Measurements from ENCODE around the gene ZNF318. TPM values are rescaled to one million over a fixed set of nuclear protein-coding genes. Genes with fewer than 3 reads are reported as not detected.
A peak's percentile ranks its signal among the peaks of the same experiment; 100 is the strongest.

ZNF318 gene
- total and polyA plus RNA-seq, 11 donors = 7.3 to 15.7 (median 13.9) TPM

DNA sequence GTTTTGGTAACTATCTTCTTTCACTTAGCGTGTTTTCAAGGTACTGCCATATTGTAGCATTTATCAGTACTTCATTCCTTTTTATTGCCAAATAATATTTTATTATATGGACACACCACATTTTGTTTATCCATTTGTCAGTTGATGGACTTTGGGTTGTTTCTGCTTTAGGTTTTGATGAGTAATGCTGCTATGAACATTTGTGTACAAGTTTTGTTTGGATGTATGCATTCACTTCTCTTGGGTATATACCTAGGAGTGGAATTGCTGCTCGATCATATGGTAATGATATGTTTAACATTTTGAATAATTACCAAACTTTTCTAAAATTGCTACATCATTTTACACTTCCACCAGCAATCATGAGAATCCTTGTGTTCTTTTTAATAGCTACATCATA is 77.7 kb downstream of the ZNF318 start:
- ATAC-seq (no peak), DNase-seq (no peak)
- Histone ChIP-seq H3K9me3 (no peaks in the 10 kb centered on the region), H3K27ac (no peak overlapping the region), H3K36me3 (no peaks in the 10 kb centered on the region), H3K4me3 (no peak overlapping the region), H3K4me1 (peaks cover 0 to under 1% (median 0%) of the 10 kb centered on the region in 12 donors), H3K27me3 (peaks cover 0 to 2% (median 0%) of the 10 kb centered on the region in 9 donors)
- WGBS, 4 donors = 90 to 96% (median 93%) methylated on average over 2 of the region's 2 CpGs
- no peak for TF ChIP-seq POLR2A (IDR thresholded peaks at IDR 0.05)
- TF ChIP-seq, protein P1, sequence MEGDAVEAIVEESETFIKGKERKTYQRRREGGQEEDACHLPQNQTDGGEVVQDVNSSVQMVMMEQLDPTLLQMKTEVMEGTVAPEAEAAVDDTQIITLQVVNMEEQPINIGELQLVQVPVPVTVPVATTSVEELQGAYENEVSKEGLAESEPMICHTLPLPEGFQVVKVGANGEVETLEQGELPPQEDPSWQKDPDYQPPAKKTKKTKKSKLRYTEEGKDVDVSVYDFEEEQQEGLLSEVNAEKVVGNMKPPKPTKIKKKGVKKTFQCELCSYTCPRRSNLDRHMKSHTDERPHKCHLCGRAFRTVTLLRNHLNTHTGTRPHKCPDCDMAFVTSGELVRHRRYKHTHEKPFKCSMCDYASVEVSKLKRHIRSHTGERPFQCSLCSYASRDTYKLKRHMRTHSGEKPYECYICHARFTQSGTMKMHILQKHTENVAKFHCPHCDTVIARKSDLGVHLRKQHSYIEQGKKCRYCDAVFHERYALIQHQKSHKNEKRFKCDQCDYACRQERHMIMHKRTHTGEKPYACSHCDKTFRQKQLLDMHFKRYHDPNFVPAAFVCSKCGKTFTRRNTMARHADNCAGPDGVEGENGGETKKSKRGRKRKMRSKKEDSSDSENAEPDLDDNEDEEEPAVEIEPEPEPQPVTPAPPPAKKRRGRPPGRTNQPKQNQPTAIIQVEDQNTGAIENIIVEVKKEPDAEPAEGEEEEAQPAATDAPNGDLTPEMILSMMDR (IDR thresholded peaks at IDR 0.05) = no peak
- intact Hi-C loops (cut with DNase I) = no loop called here

DNA sequence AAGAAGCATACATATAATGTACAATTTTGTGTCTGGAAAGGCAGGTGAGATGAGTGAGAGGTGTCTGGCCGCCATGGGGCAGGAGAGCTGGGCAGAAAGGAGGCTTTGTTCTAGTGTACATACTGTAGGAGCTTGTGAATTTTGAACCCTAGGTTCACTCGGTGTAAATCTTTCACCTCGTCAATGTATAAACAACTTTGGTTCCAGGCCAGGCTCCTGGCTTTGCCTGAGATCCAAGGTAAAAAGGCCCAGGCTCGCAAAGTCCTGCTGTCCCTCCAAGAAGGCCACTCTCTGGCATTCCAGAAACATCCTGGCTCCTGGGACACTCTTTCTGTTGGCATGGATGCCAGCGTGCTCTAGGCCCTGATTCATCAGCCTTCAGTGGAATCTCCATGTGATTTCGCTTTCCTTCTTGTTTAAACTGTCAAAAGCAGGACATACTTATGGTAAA is 78.5 kb downstream of the ZNF318 start:
- peak in 1 of 5 donors; percentile 20 for DNase-seq
- 85 to 91% (median 89%) methylated on average over 6 of the region's 6 CpGs for WGBS, 4 donors
- intact Hi-C loops (cut with DNase I) = no loop called here

DNA sequence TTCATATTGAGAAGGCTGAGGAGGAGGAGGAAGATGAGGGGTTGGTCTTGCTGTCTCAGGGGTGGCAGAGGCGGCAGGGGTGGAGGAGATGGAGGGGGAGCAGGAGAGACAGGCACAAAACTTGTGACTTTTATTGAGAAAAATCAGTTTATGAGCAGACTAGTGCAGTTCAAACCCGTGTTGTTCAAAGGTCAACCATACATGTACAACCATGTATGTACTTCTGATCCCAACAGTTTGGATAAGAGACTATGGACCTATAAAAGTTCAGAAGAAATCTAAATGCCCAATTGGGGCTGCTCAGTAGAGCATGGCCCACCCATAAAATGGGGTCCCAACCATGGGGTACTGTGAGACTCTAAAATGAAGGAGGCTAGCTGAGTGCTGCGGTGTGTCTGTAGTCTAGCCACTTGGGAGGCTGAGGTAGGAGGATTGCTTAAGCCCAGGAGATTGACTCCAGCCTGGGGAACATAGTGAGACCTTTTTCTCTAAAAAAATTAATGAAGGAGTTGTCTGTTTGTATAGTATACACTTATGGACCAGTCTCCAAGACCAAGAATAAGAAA is 79.0 kb downstream of the ZNF318 start:
- TF ChIP-seq, protein P1 (IDR thresholded peaks at IDR 0.05) = no peak
- 72 to 90% (median 76%) methylated on average over 3 of the region's 3 CpGs for WGBS, 4 donors
- no peaks in the 10 kb centered on the region for H3K9me3 ChIP-seq
- H3K27me3 ChIP-seq = peaks cover 0 to 12% (median 0%) of the 10 kb centered on the region in 9 donors
- no peaks in the 10 kb centered on the region for H3K36me3 ChIP-seq
- no peak overlapping the region for H3K4me3 ChIP-seq
- DNase-seq = no peak
- ATAC-seq = no peak
- peaks cover 0 to 2% (median 0%) of the 10 kb centered on the region in 12 donors for H3K4me1 ChIP-seq
- intact Hi-C loops (cut with DNase I) = no loop called here
- no peak overlapping the region for H3K27ac ChIP-seq

More for the DNA sequence above, 78.5 kb downstream of the ZNF318 start:
- H3K27ac ChIP-seq = no peak overlapping the region
- H3K4me1 ChIP-seq = no peaks in the 10 kb centered on the region
- no peak for ATAC-seq
- TF ChIP-seq POLR2A (IDR thresholded peaks at IDR 0.05) = no peak
- TF ChIP-seq, protein P1 (IDR thresholded peaks at IDR 0.05) = no peak
- peaks cover 0 to 7% (median 0%) of the 10 kb centered on the region in 9 donors for H3K27me3 ChIP-seq
- H3K36me3 ChIP-seq = no peaks in the 10 kb centered on the region
- H3K4me3 ChIP-seq = no peak overlapping the region
- no peaks in the 10 kb centered on the region for H3K9me3 ChIP-seq

DNA sequence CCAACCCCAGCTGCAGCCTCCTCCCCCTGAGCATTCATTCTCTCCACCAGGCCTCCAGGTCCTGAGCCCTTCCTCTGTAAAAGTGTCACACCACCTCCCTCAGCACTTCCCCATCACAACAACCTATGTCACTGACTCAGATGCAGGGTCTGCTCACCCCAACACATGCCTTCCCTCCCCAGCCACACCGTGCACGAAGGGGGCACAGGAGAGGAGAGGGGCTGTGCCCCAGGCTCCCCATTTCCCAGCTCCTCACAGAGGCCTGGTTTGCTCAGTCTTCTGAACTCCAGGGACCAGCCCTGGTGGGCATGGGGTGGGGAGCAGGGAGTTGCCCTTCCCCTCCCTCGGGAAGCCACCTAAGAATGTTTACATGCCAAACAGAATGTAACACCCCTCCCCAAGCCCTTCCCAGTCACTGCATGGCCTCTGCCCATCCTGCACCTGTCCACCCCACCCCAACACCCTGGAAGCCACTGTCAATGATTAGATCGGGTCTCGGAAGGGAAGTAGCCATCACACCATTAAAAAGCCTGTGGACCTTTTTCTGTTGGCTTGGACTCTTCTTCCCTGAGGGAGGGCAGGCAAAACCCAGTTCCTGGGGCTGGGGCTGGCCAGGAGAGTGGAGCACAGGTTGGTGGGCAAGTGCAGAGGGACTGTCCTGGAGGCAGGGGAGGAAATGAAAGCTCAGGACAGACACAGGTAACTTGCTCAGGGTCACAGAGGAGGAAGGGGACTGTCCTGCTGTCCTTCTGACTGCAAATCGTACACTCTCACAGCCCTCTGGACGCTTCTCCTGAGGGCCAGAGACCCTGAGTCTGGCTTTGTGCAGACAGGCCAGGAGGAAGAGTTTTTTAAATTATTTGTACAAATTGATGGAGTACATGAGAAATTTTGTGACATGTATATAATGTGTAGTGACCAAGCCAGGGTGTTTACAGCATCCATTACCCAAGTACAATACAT is 81.4 kb downstream of the ZNF318 start:
- 78 to 83% (median 78%) methylated on average over 7 of the region's 7 CpGs for WGBS, 4 donors
- peaks cover 0 to 10% (median 0%) of the 10 kb centered on the region in 12 donors for H3K4me1 ChIP-seq

More for the DNA sequence above, 81.4 kb downstream of the ZNF318 start:
- no peak for TF ChIP-seq POLR2A (IDR thresholded peaks at IDR 0.05)
- TF ChIP-seq, protein P1 (IDR thresholded peaks at IDR 0.05) = no peak
- Histone ChIP-seq H3K36me3 (no peaks in the 10 kb centered on the region), H3K27me3 (peaks cover 0 to 30% (median 1%) of the 10 kb centered on the region in 9 donors), H3K4me3 (no peak overlapping the region), H3K9me3 (no peaks in the 10 kb centered on the region), H3K27ac (no peak overlapping the region)
- no peak for ATAC-seq
- intact Hi-C loops (cut with DNase I) = no loop called here
- DNase-seq = peak in 2 of 5 donors; percentile 17 to 42

All from heart left ventricle (tissue), 16 donors.